Skeletal muscle satellite cell (primary cell): ENCODE measurements around the gene SLC9A1.

ENCODE experiments used
- H3K27me3 ChIP-seq: 2 replicates; pipeline ENCODE4 v1.7.0; 2013; ENCODE audit warnings: low read length; ENCODE audit not compliant: control insufficient read depth, insufficient read depth
- H3K36me3 ChIP-seq: 2 replicates; pipeline ENCODE4 v1.7.0; 2013; ENCODE audit warnings: mild to moderate bottlenecking, control low read depth, low read length; ENCODE audit not compliant: insufficient read depth
- H3K4me1 ChIP-seq: 2 replicates; pipeline ENCODE4 v1.7.0; 2013; ENCODE audit warnings: low read length; ENCODE audit not compliant: control insufficient read depth, insufficient read depth
- H3K4me2 ChIP-seq: 2 replicates; pipeline ENCODE4 v1.7.0; 2013; ENCODE audit warnings: mild to moderate bottlenecking, low read length
- H3K4me3 ChIP-seq: 2 replicates; pipeline ENCODE4 v1.7.0; 2013; ENCODE audit warnings: low read length
- H3K9ac ChIP-seq: 2 replicates; pipeline ENCODE4 v1.7.0; 2013; ENCODE audit warnings: mild to moderate bottlenecking, low read depth, low read length, moderate library complexity
- H3K9me3 ChIP-seq: replicated peaks from 2 replicates; pipeline ENCODE4 v1.7.0; 2013; ENCODE audit warnings: mild to moderate bottlenecking, control low read depth, low read length

Gene SLC9A1

DNA sequence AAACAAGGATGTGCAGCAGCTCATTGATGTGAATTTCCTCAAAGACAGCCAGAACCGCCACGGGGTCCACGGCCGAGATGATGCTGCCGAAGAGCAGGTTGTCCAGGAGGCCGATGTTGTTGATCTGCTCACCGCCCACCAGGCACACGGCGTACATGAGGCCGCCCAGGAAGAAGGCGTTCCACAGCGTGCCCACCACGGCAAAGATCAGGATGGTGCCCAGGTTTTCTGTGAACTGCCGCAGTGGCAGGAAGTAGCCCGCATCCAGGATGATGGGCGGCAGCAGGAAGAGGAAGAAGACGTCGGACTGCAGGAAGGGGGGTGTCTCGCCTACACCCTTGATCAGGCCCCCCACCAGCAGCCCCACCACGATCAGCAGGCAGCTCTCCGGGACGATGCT is 41.1 kb downstream of the SLC9A1 start:
- H3K4me3 ChIP-seq: no peak overlapping the region
- peaks cover 10% of the 10 kb centered on the region for H3K36me3 ChIP-seq
- H3K4me1 ChIP-seq: peaks cover 52% of the 10 kb centered on the region

DNA sequence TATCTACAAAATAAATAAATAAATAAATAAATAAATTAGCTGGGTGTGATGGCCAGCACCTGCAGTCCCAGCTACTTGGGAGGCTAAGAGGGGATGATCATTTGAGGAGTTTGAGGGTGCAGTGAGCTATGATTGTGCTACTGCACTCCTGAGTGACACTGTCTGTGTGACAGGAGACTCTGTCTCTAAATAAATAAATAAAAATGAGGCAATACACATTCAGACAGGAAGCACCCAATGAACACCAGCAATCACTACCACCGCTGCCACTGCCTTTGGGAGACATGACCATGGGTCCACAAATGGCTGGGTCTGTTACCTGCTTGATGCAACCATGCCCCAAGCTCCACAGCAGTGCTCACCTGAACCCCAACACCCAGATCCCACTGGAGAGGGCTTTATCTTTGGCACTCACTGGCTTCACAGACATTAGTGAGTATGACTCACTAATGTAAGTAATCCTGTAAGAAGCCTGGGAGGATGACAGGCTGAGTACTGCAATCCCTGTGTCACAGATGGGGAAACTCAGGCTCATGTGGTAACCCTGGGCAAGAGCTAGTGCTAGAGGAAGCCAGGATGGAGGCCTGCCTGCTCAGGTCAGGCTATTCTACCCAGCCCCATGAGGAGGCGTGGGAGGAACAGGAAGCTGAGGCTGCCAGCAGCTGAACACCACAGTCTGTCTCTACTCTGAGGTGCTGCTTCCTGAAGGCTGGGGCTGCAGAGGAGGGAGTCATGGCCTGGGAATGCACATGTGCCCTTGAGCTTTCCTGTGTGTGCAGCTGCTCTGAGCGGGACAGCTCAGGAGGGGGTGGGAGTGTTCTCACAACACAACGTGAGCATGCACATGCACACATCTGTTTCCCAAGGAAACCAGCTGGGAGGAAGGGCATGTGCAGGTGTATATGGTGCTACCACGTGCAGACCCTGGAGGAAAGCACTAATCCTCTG is 43.0 kb downstream of the SLC9A1 start:
- Histone ChIP-seq H3K4me1 (peaks cover 32% of the 10 kb centered on the region), H3K27me3 (no peaks in the 10 kb centered on the region), H3K4me3 (no peak overlapping the region), H3K36me3 (peaks cover 13% of the 10 kb centered on the region), H3K4me2 (peak overlapping the region; percentile 51), H3K9ac (peak overlapping the region; percentile 30), H3K9me3 (no peaks in the 10 kb centered on the region)

More for the DNA sequence above, 41.1 kb downstream of the SLC9A1 start:
- Histone ChIP-seq H3K4me2 (no peak overlapping the region), H3K9ac (no peak overlapping the region), H3K9me3 (no peaks in the 10 kb centered on the region), H3K27me3 (no peaks in the 10 kb centered on the region)

DNA sequence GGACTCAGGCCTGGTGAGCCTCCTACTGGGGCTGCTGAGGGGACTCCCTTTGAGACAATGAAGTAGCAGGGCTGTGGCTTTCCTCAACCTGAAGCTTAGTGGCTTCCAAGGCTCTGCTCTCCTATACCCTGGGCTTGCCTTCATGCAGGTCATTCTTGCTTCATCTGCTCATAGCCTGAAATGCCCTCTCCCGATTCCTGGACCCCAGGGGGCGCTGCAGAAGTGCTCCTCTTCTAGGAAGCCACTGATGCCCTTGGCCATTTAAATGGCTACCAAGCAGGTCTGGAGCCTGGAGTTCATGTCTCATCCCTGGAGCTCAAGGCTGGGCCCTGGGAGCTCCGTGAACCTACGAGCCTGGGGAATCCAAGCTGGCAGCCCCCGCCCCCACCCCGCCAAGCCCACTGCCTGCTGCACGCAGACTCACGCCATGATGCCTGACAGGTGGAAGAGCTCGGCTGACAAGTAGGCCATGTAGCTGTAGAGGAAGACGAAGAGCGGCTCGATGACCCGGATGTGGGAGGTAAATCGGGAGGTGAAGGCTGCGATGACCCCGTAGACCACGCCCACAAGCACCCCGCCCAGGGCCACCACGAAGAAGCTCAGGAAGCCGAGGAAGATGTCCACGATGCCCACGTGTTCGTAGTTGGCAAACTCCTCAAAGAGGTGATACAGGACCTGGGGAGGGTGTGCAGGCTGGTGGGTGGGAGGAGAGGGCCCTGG is 45.7 kb downstream of the SLC9A1 start:
- peaks cover 19% of the 10 kb centered on the region for H3K36me3 ChIP-seq

DNA sequence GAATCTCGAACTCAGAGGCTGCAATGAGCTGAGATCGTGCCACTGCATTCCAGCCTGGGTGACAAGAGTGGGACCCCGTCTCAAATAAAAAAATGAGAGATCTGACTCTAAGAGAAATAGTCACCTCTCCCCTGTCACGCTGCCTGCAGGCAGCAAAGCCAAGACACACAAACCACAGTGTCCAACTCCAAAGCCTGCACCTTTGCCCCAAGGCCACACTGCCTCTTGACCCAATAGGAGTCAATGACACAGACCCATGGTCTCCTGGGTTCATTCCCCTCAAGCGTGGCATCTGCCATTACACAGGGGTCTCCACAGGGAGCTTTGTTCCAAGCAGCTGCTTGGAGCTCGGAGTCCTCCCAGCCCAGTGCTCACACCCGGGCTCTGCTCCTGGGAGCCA is 46.3 kb downstream of the SLC9A1 start:
- Histone ChIP-seq H3K27me3 (no peaks in the 10 kb centered on the region), H3K36me3 (peaks cover 19% of the 10 kb centered on the region), H3K4me1 (peaks cover 37% of the 10 kb centered on the region), H3K4me3 (no peak overlapping the region), H3K9ac (no peak overlapping the region), H3K4me2 (no peak overlapping the region), H3K9me3 (no peaks in the 10 kb centered on the region)

More for the DNA sequence above, 45.7 kb downstream of the SLC9A1 start:
- Histone ChIP-seq H3K4me1 (peaks cover 37% of the 10 kb centered on the region), H3K4me3 (no peak overlapping the region), H3K9ac (no peak overlapping the region), H3K4me2 (no peak overlapping the region), H3K9me3 (no peaks in the 10 kb centered on the region), H3K27me3 (no peaks in the 10 kb centered on the region)

DNA sequence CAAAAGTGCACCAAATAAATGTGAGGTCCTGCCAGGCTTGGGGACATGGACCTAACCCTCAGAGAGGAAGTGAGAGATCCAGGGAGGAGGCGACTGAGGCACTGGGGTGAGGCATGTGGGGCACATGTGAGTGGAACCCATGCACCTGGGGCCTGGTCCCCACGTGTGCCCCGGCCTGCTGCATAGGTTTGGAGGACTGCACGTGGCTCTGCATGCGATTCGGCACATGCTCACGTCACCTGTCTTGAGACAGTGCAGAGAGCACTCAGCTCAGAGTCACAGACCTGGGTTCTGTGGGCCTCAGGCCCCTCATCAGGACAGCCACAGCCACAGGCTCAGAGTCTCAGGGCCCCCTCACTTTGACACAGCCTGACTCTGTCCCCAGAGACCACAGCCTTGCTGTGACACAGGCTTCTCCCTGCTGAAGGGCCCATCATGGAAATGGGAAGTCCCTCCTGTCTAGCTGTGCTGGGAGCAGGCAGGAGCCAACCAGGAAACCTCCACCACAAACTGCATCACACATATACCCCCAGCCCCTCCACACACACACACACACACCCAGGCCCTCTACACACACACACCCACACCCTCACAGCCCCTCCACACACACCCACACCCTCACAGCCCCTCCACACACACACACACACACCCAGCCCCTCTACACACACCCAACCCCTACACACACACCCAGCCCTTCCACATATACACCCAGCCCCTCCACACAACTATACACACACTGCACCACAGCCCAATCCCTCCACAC is 48.2 kb downstream of the SLC9A1 start:
- Histone ChIP-seq H3K4me2 (no peak overlapping the region), H3K36me3 (peaks cover 16% of the 10 kb centered on the region), H3K4me3 (no peak overlapping the region), H3K27me3 (no peaks in the 10 kb centered on the region), H3K4me1 (peaks cover 26% of the 10 kb centered on the region), H3K9me3 (no peaks in the 10 kb centered on the region), H3K9ac (no peak overlapping the region)

DNA sequence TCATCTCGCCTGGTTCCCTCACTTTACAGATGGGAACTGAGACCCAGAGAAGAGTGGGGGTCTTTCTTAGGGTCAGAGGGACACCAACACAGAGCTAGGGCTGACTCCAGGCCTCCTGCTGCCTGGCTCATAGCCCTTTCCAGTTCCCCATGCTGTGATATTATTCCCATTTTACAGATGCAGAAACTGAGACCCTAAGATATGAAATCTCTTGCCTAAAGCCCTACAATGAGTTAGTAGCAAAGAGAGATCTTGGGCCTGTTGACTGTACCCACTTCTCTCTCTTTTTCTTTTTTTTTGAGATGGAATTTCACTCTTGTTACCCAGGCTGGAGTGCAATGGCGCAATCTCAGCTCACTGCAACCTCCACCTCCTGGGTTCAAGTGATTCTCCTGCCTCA is 49.9 kb downstream of the SLC9A1 start:
- no peaks in the 10 kb centered on the region for H3K27me3 ChIP-seq
- H3K4me2 ChIP-seq: no peak overlapping the region
- peaks cover 18% of the 10 kb centered on the region for H3K4me1 ChIP-seq
- no peak overlapping the region for H3K9ac ChIP-seq
- peaks cover 16% of the 10 kb centered on the region for H3K36me3 ChIP-seq
- H3K4me3 ChIP-seq: no peak overlapping the region
- H3K9me3 ChIP-seq: no peaks in the 10 kb centered on the region

DNA sequence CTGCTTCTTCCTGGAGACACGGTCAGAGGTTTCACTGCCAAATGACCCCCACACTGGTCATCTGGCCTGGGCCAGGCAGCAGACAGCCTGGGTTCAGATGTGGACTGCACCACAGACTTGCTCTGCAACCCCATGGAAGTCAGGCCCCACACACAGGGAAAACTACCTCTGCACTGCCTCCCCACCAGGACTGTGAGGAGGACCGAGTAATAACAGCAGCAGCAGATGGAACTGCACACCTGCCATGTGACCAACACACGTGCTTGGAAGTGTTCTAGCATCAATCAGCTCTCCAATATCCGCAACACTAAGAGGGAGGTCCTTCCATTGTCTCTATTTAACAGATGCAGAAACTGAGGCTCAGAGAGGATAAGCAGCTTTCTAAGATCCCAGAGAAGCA is 51.4 kb downstream of the SLC9A1 start:
- no peaks in the 10 kb centered on the region for H3K27me3 ChIP-seq
- H3K4me3 ChIP-seq: no peak overlapping the region
- H3K4me2 ChIP-seq: no peak overlapping the region
- H3K4me1 ChIP-seq: peaks cover 33% of the 10 kb centered on the region
- no peak overlapping the region for H3K9ac ChIP-seq
- no peaks in the 10 kb centered on the region for H3K9me3 ChIP-seq
- peaks cover 7% of the 10 kb centered on the region for H3K36me3 ChIP-seq

DNA sequence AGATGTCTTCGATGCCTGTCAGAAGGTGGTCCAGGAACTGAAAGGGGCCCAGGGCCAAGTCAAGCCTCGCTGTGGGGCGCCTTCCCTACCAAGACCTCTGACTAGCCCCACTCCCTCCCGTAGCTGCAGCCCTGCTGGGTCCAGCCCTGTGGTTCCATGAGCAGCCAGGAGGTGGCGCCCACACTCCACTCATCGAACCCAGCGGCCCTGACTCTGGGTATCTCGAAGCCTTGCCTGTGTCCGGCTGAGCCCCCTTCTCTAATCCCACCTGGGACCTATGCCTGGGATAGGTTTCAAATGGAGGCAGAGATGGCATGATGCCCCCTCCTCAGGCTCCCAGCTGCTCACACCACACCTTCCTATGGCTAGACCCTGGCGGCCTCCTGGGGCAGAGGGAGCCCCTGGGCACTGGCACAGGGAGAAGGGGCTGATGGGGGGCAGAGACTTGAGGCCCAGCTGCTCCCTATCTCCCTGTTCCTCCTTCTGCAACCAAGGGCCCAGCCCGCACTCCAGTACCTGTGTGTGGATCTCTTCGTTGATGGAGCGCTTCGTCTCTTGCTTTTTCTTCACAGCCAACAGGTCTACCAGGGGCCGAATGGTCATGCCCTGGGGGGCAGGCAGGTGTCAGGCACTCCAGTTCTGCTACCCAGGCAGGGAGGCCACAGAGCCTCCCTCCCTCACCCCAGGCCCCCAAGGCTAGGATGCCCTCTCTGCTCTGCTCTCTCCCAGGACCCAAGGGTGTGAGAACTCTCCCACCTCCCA is 52.0 kb downstream of the SLC9A1 start:
- Histone ChIP-seq H3K4me3 (no peak overlapping the region), H3K9me3 (no peaks in the 10 kb centered on the region), H3K36me3 (peaks cover 7% of the 10 kb centered on the region), H3K4me2 (no peak overlapping the region), H3K9ac (no peak overlapping the region), H3K4me1 (peaks cover 38% of the 10 kb centered on the region), H3K27me3 (no peaks in the 10 kb centered on the region)

DNA sequence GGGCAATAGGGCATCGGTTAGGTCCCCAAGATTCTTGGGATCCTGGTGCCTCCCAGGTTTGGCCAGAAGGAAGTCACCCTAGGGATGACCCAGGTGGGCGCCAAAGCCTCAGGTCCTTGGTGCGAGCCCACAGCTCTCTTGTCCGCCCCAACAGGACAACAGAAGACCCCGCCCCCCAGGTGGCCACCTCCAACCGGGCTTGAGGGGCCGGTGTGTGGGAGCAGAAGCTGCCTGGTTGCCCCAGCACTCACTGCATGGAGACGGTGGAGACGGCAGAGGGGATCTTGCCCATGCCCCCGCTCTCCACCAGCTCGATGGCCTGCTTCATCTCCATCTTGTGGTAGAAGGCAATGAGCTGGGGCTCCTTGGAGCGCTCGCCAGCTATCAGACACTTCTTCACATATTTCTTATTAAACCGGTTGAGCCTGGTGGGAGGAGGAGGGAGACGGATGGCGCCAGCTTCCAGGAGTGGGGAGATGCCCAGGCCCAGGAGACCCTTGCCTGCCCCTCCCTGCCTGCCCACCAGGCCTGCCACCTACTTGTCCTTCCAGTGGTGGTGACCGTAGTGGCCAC is 52.7 kb downstream of the SLC9A1 start:
- Histone ChIP-seq H3K4me3 (no peak overlapping the region), H3K4me1 (peaks cover 42% of the 10 kb centered on the region), H3K9ac (no peak overlapping the region), H3K4me2 (no peak overlapping the region), H3K9me3 (no peaks in the 10 kb centered on the region), H3K36me3 (peaks cover 7% of the 10 kb centered on the region), H3K27me3 (no peaks in the 10 kb centered on the region)

DNA sequence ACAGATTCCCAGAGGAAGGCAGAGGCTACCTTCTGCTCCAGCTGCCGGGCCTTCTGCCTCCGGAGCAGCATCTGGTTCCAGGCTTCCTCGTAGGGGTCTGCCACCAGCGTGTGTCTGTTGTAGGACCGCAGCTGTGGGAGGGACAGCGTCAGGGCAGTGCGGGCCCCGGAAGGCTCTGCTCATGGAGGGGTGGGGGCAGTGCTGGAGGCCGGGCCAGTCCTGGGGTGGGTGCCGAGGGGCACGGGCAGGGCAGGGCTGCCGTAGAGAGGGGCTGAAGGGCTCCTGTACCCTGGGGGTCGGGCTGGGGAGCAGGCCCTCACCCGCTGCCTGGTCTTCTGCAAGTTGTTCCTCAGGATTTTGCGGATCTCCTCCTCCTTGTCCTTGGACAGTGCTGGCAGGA is 53.2 kb downstream of the SLC9A1 start:
- Histone ChIP-seq H3K4me2 (no peak overlapping the region), H3K9ac (no peak overlapping the region), H3K9me3 (no peaks in the 10 kb centered on the region), H3K4me3 (no peak overlapping the region), H3K36me3 (peaks cover 7% of the 10 kb centered on the region), H3K27me3 (no peaks in the 10 kb centered on the region), H3K4me1 (peaks cover 42% of the 10 kb centered on the region)
